ENCODE data around the gene NXPH3.
A peak's percentile ranks its signal among the peaks of the same experiment; 100 is the strongest.

Gene NXPH3

DNA sequence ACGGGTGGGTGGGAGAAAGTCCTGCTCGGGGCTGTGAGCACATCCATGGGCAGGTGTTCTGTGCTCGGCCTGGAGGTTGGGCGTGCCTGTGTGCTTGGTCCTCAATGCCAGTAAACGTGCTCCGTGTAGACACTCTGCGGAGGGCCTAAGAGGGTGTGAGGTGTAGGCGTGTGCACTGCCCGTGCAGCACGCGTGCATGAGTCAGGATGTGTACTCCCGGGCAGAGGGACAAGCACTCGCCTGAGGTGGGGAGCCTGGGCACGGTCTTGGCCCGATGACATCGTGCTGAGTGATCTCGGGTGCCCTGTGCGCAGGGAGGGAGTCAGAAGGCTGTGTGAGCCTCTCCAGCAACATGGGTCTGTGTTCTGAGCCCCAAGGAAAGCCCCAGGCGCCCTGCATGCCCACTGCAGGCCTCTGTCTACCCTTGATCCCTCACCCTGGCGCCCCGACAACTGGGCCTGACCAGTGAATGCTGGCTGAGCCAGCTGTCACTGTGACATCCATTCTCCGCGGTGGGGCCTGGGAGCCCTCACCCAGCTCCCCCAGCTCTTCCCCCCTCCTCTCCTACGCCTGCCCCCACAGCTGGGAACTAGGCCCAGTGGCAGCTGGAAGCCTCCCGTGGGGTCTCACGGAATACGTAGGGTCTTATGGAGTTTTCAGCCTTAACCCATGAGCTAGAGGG lies 23.5 kb upstream of the NXPH3 start:
- no peak for DNase-seq (ENCODE audit: extremely low read depth, insufficient read length)
- Histone ChIP-seq H3K36me3 (ENCODE audit: control insufficient read depth, insufficient read depth, low read length) (no peaks in the 10 kb centered on the region), H3K4me3 (replicated peaks; ENCODE audit: low read depth, low read length) (no peak overlapping the region), H3K27me3 (replicated peaks; ENCODE audit: control insufficient read depth, insufficient read depth, low read length) (no peaks in the 10 kb centered on the region)
- TF ChIP-seq, protein P1, sequence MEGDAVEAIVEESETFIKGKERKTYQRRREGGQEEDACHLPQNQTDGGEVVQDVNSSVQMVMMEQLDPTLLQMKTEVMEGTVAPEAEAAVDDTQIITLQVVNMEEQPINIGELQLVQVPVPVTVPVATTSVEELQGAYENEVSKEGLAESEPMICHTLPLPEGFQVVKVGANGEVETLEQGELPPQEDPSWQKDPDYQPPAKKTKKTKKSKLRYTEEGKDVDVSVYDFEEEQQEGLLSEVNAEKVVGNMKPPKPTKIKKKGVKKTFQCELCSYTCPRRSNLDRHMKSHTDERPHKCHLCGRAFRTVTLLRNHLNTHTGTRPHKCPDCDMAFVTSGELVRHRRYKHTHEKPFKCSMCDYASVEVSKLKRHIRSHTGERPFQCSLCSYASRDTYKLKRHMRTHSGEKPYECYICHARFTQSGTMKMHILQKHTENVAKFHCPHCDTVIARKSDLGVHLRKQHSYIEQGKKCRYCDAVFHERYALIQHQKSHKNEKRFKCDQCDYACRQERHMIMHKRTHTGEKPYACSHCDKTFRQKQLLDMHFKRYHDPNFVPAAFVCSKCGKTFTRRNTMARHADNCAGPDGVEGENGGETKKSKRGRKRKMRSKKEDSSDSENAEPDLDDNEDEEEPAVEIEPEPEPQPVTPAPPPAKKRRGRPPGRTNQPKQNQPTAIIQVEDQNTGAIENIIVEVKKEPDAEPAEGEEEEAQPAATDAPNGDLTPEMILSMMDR (IDR thresholded peaks at IDR 0.05; ENCODE audit: insufficient read depth, low read length, poor library complexity, severe bottlenecking) = no peak

DNA sequence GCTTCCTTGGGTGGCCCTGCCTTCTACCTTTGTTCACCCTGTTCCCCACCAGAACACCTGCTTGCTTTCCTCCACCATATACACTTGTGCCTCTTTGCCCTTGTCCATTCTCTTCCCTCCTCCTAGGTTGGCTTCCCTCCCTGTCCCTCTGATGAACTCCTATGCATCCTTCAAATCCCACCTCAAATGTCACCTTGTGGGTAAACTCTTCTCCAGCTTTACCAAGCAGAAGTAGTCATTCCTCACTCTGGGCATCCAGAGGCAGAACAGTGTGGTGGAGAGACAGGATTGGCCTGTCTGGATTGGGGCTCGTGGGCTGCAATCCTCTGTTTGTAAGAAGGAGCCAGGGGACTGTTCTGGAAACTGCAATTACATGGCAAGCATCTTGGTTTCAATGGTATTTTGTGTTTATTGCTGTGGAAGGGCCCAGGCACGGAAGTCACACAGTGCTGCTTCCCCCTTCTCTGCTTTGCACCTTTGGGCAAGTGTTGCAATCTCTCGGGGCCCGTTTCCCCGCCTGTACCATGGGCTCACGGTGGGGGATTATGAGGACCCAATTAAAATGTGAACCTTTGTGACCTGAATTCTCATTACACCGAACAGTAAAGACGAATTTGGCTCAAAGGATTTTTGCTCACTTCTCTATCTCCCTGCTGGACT lies 21.9 kb upstream of the NXPH3 start:
- no peak for DNase-seq (ENCODE audit: extremely low read depth, insufficient read length)

GRCh38 chr17:49554694-49555494 lies 20.8 kb upstream of the NXPH3 start:
- no peak for DNase-seq (ENCODE audit: extremely low read depth, insufficient read length)
- Histone ChIP-seq H3K27me3 (replicated peaks; ENCODE audit: control insufficient read depth, insufficient read depth, low read length) (no peaks in the 10 kb centered on the region), H3K4me3 (replicated peaks; ENCODE audit: low read depth, low read length) (no peak overlapping the region), H3K36me3 (ENCODE audit: control insufficient read depth, insufficient read depth, low read length) (no peaks in the 10 kb centered on the region)
- TF ChIP-seq, protein P1 (IDR thresholded peaks at IDR 0.05; ENCODE audit: insufficient read depth, low read length, poor library complexity, severe bottlenecking) = no peak

More for the DNA sequence above, 21.9 kb upstream of the NXPH3 start:
- Histone ChIP-seq H3K4me3 (replicated peaks; ENCODE audit: low read depth, low read length) (no peak overlapping the region), H3K36me3 (ENCODE audit: control insufficient read depth, insufficient read depth, low read length) (no peaks in the 10 kb centered on the region), H3K27me3 (replicated peaks; ENCODE audit: control insufficient read depth, insufficient read depth, low read length) (no peaks in the 10 kb centered on the region)
- TF ChIP-seq, protein P1 (IDR thresholded peaks at IDR 0.05; ENCODE audit: insufficient read depth, low read length, poor library complexity, severe bottlenecking) = no peak

- DNase-seq (ENCODE audit: extremely low read depth, insufficient read length) = no peak
- Histone ChIP-seq H3K27me3 (replicated peaks; ENCODE audit: control insufficient read depth, insufficient read depth, low read length) (no peaks in the 10 kb centered on the region), H3K4me3 (replicated peaks; ENCODE audit: low read depth, low read length) (no peak overlapping the region), H3K36me3 (ENCODE audit: control insufficient read depth, insufficient read depth, low read length) (no peaks in the 10 kb centered on the region)
- TF ChIP-seq, protein P1 (IDR thresholded peaks at IDR 0.05; ENCODE audit: insufficient read depth, low read length, poor library complexity, severe bottlenecking) = no peak
These were observed 20.0 kb upstream of the NXPH3 start for GRCh38 chr17:49555495-49556222.

GRCh38 chr17:49556223-49556943 lies 19.3 kb upstream of the NXPH3 start:
- TF ChIP-seq, protein P1 (IDR thresholded peaks at IDR 0.05; ENCODE audit: insufficient read depth, low read length, poor library complexity, severe bottlenecking) = peak; percentile 98
- no peaks in the 10 kb centered on the region for H3K36me3 ChIP-seq (ENCODE audit: control insufficient read depth, insufficient read depth, low read length)
- peak; percentile 81 for DNase-seq (ENCODE audit: extremely low read depth, insufficient read length)
- H3K4me3 ChIP-seq (replicated peaks; ENCODE audit: low read depth, low read length) = no peak overlapping the region
- H3K27me3 ChIP-seq (replicated peaks; ENCODE audit: control insufficient read depth, insufficient read depth, low read length) = no peaks in the 10 kb centered on the region
